ENCODE data around the gene EDC3.

GRCh38 chr15:74674161-74674560 lies 21.7 kb downstream of the EDC3 start:
- TF ChIP-seq CTCF (IDR thresholded peaks at IDR 0.05) (no peak), POLR2A (IDR thresholded peaks at IDR 0.05) (no peak)
